Fibroblast of lung (primary cell): ENCODE results near the gene CCDC89. TPM values are rescaled to one million over a fixed set of nuclear protein-coding genes. Genes with fewer than 3 reads are reported as not detected.

Source experiments
- DNase-seq, 2 donors: peaks; one replicate each; pipeline versions ENCODE4 v3.0.0 to v3.0.0-alpha.2; 2010; ENCODE audit warnings: low read depth in 2 of 2
- H2AFZ ChIP-seq: 2 replicates; pipeline ENCODE4 v1.5.1; 2012; ENCODE audit warnings: low read length, control low read depth, inconsistent platforms
- H3K27ac ChIP-seq: 2 replicates; pipeline ENCODE4 v1.5.1; 2011; ENCODE audit warnings: low read length, control low read depth; ENCODE audit not compliant: insufficient read depth
- H3K27me3 ChIP-seq: 2 replicates; pipeline ENCODE4 v1.5.1; 2011; ENCODE audit warnings: mild to moderate bottlenecking, low read length; ENCODE audit not compliant: control insufficient read depth, insufficient read depth
- H3K36me3 ChIP-seq: 2 replicates; pipeline ENCODE4 v1.5.1; 2011; ENCODE audit warnings: low read length; ENCODE audit not compliant: control insufficient read depth, insufficient read depth
- H3K4me1 ChIP-seq: 2 replicates; pipeline ENCODE4 v1.5.1; 2011; ENCODE audit warnings: low read length; ENCODE audit not compliant: control insufficient read depth, insufficient read depth; ENCODE audit errors: extremely low read depth
- H3K4me2 ChIP-seq: 2 replicates; pipeline ENCODE4 v1.5.1; 2011; ENCODE audit warnings: low read length, control low read depth; ENCODE audit not compliant: insufficient read depth; ENCODE audit errors: extremely low read depth
- H3K4me3 ChIP-seq, 4 experiments: fragments of 200-600 bp in 1 of 4; sonication (generic) in 1 of 4; replicated peaks in 1 of 4; 2 replicates each; pipeline ENCODE4 v1.5.1; 2011 to 2016; ENCODE audit warnings: low read length in 4 of 4, low read depth in 3 of 4, mild to moderate bottlenecking in 3 of 4, control low read depth in 2 of 4, inconsistent platforms in 1 of 4, mixed read lengths in 1 of 4; ENCODE audit not compliant: insufficient read depth in 1 of 4; ENCODE audit errors: control extremely low read depth in 1 of 4
- H3K79me2 ChIP-seq: 2 replicates; pipeline ENCODE4 v1.5.1; 2012; ENCODE audit warnings: mild to moderate bottlenecking, low read length, inconsistent platforms; ENCODE audit not compliant: control insufficient read depth, insufficient read depth
- H3K9ac ChIP-seq: 2 replicates; pipeline ENCODE4 v1.5.1; 2011; ENCODE audit warnings: mild to moderate bottlenecking, low read length, control low read depth; ENCODE audit not compliant: insufficient read depth
- H3K9me3 ChIP-seq: 2 replicates; pipeline ENCODE4 v1.5.1; 2012; ENCODE audit warnings: low read depth, low read length; ENCODE audit not compliant: control insufficient read depth, insufficient read depth
- H4K20me1 ChIP-seq: 2 replicates; pipeline ENCODE4 v1.5.1; 2011; ENCODE audit warnings: low read length; ENCODE audit not compliant: control insufficient read depth, insufficient read depth; ENCODE audit errors: extremely low read depth
- EZH2 ChIP-seq: IDR thresholded peaks from 2 replicates; pipeline ENCODE4 v1.5.1; 2012; ENCODE audit warnings: low read length, control low read depth, mild to moderate bottlenecking; ENCODE audit errors: missing control alignments
- polyA plus RNA-seq, 2 donors: library from polyadenylated mRNA; depleted of rRNA in 1 of 2; stranded (reverse) in 1 of 2; unstranded in 1 of 2; fragments of >200 nt; gene quantifications; 2 replicates each; pipeline ENCODE4 v1.2.1, GENCODE V29; 2011 to 2012; ENCODE audit warnings: missing spikeins in 1 of 2
- total RNA-seq: library from RNA; depleted of rRNA; stranded (reverse); fragments of >200 nt; gene quantifications from 2 replicates; pipeline ENCODE4 v1.2.1, GENCODE V29; 2014
- TF ChIP-seq, protein P1 (sequence below), 2 donors: IDR thresholded peaks in 1 of 2; conservative IDR thresholded peaks in 1 of 2; 1 replicate in 1 of 2; 2 replicates in 1 of 2; pipeline ENCODE4 v1.5.1; 2011 to 2012; ENCODE audit warnings: low read length in 2 of 2, control low read depth in 1 of 2, inconsistent platforms in 1 of 2, low read depth in 1 of 2, mild to moderate bottlenecking in 1 of 2

The CCDC89 gene
- total and polyA plus RNA-seq, 2 donors (not counting 1 experiment from before 2014, with no cell fraction given) = 2.3 to 4.1 TPM

DNA sequence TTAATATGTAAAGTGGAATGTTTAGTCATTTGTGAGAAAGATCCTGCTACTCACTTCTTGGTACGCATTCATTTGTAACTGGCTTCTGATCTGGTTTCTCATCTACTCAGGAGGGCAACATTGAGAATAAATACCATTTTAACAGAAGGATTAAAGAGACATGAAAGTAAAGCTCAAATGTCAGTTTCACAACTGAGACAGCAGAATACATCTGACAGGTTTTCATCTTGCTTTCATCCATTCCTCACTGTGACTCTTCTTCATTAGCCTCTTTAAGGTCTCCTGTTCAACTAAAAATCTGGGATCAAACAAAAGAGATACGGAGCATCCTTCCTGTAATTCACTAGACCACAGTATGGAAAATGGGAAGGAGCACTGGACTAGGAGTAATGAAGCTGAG lies 31.4 kb upstream of the CCDC89 start:
- Histone ChIP-seq H3K4me2 (peak overlapping the region; percentile 89), H3K27me3 (no peaks in the 10 kb centered on the region), H4K20me1 (no peaks in the 10 kb centered on the region), H3K4me1 (peaks cover 6% of the 10 kb centered on the region), H3K9ac (peak overlapping the region; percentile 88), H3K27ac (peak overlapping the region; percentile 99), H3K36me3 (peaks cover 7% of the 10 kb centered on the region), H3K79me2 (peaks cover 45% of the 10 kb centered on the region), H2AFZ (no peak overlapping the region), H3K4me3 (peak overlapping the region; percentile 65 to 91 (median 83)), H3K9me3 (no peaks in the 10 kb centered on the region)
- no peak for DNase-seq
- TF ChIP-seq EZH2 = no peak
- TF ChIP-seq, protein P1, sequence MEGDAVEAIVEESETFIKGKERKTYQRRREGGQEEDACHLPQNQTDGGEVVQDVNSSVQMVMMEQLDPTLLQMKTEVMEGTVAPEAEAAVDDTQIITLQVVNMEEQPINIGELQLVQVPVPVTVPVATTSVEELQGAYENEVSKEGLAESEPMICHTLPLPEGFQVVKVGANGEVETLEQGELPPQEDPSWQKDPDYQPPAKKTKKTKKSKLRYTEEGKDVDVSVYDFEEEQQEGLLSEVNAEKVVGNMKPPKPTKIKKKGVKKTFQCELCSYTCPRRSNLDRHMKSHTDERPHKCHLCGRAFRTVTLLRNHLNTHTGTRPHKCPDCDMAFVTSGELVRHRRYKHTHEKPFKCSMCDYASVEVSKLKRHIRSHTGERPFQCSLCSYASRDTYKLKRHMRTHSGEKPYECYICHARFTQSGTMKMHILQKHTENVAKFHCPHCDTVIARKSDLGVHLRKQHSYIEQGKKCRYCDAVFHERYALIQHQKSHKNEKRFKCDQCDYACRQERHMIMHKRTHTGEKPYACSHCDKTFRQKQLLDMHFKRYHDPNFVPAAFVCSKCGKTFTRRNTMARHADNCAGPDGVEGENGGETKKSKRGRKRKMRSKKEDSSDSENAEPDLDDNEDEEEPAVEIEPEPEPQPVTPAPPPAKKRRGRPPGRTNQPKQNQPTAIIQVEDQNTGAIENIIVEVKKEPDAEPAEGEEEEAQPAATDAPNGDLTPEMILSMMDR (conservative IDR thresholded peaks at IDR 0.05 in 1 of 2, IDR thresholded peaks at IDR 0.05 in 1 of 2; ENCODE audit: low read depth in 1 of 2, low read length in 2 of 2) = no peak

DNA sequence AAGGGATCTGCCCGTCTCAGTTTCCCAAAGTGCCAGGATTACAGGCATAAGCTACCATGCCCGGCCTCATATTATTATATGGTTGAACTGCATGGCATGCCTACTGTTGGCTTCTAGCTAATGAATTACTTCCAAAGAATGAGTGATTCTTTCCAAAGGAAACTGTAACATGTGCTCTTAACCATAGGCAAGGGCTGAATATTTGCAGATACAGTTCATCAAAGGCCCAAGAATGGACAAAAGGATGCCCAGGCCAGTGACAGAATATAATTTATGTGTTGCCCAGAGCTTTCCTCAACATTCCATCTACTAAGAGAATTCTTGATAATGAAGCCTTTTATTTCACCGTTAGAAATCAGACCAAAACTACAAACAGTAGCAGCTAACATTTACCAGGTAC lies 27.0 kb upstream of the CCDC89 start:
- H3K79me2 ChIP-seq = peaks cover 44% of the 10 kb centered on the region
- TF ChIP-seq EZH2 = no peak
- TF ChIP-seq, protein P1 (conservative IDR thresholded peaks at IDR 0.05 in 1 of 2, IDR thresholded peaks at IDR 0.05 in 1 of 2; ENCODE audit: low read depth in 1 of 2, low read length in 2 of 2) = no peak
- peaks cover 6% of the 10 kb centered on the region for H3K4me1 ChIP-seq
- peaks cover 7% of the 10 kb centered on the region for H3K36me3 ChIP-seq
- no peak overlapping the region for H3K4me2 ChIP-seq
- H2AFZ ChIP-seq = no peak overlapping the region
- no peaks in the 10 kb centered on the region for H3K27me3 ChIP-seq
- H3K9me3 ChIP-seq = no peaks in the 10 kb centered on the region
- DNase-seq = peak in 1 of 2 donors; percentile 52
- no peaks in the 10 kb centered on the region for H4K20me1 ChIP-seq
- H3K9ac ChIP-seq = no peak overlapping the region
- no peak overlapping the region for H3K4me3 ChIP-seq
- H3K27ac ChIP-seq = no peak overlapping the region

DNA sequence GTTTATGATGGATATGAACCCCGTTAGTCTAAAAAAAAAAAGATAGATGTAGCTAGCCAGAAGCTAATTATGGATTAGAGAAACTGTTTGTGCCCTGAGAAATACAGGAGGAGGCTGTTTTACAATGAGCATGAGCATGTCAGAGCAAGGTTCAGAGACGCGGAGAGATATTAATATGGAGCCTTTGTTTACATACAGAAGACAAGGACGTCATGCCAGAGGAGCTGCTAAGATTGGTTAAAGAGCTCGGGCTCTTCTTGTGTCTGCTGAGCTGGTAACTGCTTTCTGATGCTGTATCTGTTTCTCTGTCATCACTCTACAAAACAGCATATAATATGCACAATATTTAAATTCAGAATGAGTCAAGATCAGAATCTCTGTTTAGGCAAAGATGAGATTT lies 24.9 kb upstream of the CCDC89 start:
- Histone ChIP-seq H3K9me3 (no peaks in the 10 kb centered on the region), H3K4me3 (no peak overlapping the region), H4K20me1 (no peaks in the 10 kb centered on the region), H3K79me2 (peaks cover 24% of the 10 kb centered on the region), H2AFZ (no peak overlapping the region), H3K36me3 (peaks cover 9% of the 10 kb centered on the region), H3K4me2 (peak overlapping the region; percentile 32), H3K9ac (no peak overlapping the region), H3K4me1 (peaks cover 8% of the 10 kb centered on the region), H3K27me3 (no peaks in the 10 kb centered on the region), H3K27ac (no peak overlapping the region)
- TF ChIP-seq EZH2 = no peak
- TF ChIP-seq, protein P1 (conservative IDR thresholded peaks at IDR 0.05 in 1 of 2, IDR thresholded peaks at IDR 0.05 in 1 of 2; ENCODE audit: low read depth in 1 of 2, low read length in 2 of 2) = no peak
- peak in 1 of 2 donors; percentile 47 for DNase-seq
